Measurements from ENCODE around the gene PLS3. TPM values are rescaled to one million over a fixed set of nuclear protein-coding genes. Genes with fewer than 3 reads are reported as not detected.

Gene PLS3
- total and polyA plus RNA-seq, 5 experiments from 2014 or later, result not detected

DNA sequence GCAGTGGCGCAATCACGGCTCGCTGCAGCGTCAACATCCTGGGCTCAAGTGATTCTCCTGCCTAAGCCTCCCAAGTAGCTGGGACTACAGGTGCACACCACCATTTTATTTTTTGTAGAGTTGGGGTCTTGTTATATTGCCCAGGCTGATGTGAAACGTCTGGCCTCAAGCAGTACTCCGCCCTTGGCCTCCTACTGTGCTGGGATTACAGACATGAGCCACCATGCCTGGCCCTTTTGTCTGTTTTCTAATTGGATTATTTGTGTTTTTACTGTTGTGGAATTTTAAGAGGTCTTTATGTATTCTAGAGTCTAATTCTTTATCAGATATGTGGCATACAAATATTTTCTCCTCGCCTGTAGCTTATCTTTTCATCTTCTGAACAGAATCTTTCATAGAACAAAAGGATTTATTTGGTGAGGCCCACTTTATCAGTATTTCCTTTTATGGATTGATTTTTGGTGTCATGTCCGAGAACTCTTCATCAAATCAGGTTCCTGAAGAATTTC, 18.9 kb downstream of the PLS3 start:
- Mint-ChIP-seq H3K4me1 (no peaks in the 10 kb centered on the region), H3K9me3 (no peaks in the 10 kb centered on the region), H3K4me3 (no peak overlapping the region), H3K27me3 (no peaks in the 10 kb centered on the region), H3K27ac (no peak overlapping the region), H3K36me3 (no peaks in the 10 kb centered on the region)
- DNase-seq (no peak), ATAC-seq (no peak)
- POLR2A ChIA-PET, result no interaction called here

DNA sequence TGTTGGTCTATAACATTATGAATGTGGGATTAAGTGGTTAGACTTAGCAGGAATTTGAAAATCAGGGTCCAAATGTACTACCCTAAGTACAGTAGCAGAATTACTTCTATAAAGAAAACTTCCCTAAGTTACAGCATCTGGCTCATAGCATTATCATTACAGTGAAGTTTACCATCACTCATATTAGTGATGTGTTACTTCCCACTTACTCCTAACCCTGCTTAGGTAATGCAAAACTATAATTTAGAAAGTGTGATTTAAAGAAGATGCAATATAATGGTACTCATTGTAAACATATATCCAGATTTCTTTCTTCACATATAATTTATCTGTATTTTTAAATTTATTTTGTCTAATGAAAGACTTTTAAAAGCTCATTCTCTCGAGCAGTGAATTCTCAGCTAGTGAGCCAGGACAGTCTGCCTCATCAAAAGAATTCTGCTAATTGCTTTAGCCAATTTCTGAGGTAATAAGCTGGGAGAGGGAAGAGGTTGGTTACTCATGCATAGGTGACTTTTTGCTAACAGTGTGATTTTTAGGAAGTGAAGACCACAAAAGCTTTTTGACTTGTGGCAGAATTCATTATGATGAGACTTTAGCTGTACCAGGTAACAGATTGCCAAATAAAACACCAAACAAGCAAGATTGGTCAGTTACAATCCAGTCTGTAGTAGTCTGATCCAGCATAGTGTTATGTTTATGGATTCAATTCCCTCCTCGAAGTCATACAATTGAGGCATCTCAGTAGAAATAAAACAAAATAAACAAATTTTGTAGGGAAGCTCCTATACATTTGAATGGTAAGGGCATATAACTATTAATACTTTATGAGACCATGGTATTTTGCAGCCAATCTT, 21.0 kb downstream of the PLS3 start:
- Mint-ChIP-seq H3K27ac (no peak overlapping the region), H3K36me3 (no peaks in the 10 kb centered on the region)

DNA sequence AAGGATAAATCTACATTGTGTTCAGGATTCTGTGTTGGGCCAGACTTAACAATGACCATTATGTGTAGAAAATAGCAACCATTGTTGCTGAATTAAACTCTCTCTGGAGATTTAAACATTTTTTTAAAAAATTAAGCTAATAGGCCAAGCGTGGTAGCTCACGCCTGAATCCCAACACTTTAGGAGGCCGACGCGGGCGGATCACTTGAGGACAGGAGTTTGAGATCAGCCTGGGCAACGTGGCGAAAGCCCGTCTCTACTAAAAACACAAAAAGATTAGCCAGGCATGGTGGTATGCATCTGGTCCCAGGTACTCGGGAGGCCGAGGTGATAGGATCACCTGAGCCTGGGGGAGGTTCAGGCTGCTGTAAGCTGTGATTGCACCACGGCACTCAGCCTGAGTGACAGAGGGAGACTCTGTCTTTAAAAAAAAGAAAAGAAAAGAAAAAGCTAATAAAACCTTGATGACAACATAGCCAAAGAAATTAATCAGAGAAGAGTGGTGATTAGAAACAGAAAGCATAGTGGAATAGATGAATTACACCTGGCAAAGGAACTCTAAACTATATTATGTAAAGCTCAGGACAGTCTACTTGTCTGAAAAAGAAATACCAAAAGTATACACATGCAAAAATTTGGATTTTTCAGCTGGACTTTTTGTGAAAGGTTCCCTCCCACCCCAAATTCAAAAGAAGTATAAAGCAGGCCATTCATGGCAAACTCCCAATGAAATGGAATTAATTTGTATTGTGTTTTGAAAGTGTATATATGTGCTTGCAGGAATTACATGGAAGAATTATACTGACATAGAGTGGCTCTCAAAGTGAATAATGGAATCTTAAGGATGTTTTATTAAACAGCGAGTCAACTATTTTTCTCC, 21.9 kb downstream of the PLS3 start:
- Mint-ChIP-seq H3K4me3 (no peak overlapping the region), H3K27me3 (no peaks in the 10 kb centered on the region), H3K9me3 (no peaks in the 10 kb centered on the region), H3K36me3 (no peaks in the 10 kb centered on the region), H3K27ac (no peak overlapping the region), H3K4me1 (no peaks in the 10 kb centered on the region)
- no peak for DNase-seq
- no peak for ATAC-seq
- POLR2A ChIA-PET, result no interaction called here

More for the DNA sequence above, 21.0 kb downstream of the PLS3 start:
- Mint-ChIP-seq H3K4me1 (no peaks in the 10 kb centered on the region), H3K27me3 (no peaks in the 10 kb centered on the region), H3K9me3 (no peaks in the 10 kb centered on the region), H3K4me3 (no peak overlapping the region)
- DNase-seq (no peak), ATAC-seq (no peak)
- POLR2A ChIA-PET, result no interaction called here

DNA sequence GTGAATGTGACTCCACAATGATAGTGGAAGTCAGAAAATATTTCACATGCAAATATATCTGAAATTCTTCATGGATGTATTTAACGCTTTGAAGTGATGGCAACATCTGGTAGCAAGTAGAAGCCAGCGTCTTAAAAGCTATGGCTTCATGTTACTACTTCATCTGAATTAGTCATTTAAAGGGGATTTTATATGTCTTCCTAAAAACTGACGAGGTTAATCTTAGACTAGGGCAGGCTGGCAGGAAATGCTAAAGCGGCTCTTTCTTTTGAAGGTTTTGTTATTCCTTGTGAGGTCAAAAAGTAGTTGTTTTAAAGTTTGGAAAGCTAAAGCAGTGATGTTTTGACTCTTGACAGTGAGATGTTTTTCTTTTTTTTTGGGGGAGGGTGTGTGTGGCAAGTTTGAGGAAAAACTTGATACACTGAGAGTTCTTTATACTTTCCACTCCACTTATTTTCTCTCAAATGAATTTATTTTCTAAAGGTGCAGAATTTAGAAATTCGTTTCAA, 22.6 kb downstream of the PLS3 start:
- DNase-seq (no peak), ATAC-seq (no peak)
- no peaks in the 10 kb centered on the region for H3K9me3 Mint-ChIP-seq
- H3K36me3 Mint-ChIP-seq, result no peaks in the 10 kb centered on the region
- POLR2A ChIA-PET, result no interaction called here
- H3K27ac Mint-ChIP-seq, result no peak overlapping the region
- H3K4me3 Mint-ChIP-seq, result no peak overlapping the region
- H3K4me1 Mint-ChIP-seq, result no peaks in the 10 kb centered on the region
- no peaks in the 10 kb centered on the region for H3K27me3 Mint-ChIP-seq

DNA sequence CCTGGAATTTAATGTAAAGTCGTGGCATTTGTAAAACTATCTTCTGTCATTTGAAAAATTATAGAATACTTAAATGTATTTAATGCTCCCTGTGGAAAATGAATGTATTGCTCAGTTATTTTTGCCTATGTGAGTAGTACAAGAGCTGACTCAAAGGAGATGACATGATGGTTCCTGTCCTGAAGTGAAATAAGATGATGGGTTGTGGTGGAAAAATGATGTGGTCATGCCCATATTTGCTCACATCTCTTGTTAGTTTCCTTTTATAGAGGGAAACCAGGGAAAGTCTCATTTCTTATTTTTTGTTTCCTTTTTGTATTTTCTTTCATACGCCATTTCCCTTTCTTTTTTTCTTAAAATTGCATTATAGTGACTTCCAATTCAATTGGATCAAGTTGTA, 23.7 kb downstream of the PLS3 start:
- POLR2A ChIA-PET, result no interaction called here
- no peak for DNase-seq
- H3K9me3 Mint-ChIP-seq, result no peaks in the 10 kb centered on the region
- no peak for ATAC-seq
- no peak overlapping the region for H3K4me3 Mint-ChIP-seq
- no peak overlapping the region for H3K27ac Mint-ChIP-seq
- no peaks in the 10 kb centered on the region for H3K4me1 Mint-ChIP-seq
- no peaks in the 10 kb centered on the region for H3K36me3 Mint-ChIP-seq
- no peaks in the 10 kb centered on the region for H3K27me3 Mint-ChIP-seq

DNA sequence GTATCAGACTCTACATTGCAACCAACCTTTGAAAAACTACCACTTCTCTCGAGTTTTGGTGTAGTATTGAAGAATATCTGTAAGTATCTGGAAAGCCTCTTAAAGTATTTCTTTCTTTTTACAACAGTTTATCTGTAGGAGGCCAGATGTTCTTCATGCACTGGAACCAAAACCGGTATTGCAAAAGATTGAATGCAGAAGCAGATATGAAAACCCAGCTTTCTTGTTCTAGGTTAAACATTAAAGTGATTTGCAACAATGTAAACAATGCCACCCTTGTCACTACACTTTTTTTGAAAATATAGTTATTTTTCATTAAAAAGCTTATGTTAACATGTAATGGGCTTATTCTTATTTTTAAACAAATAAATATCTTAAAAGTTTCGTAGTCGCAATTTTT, 27.2 kb downstream of the PLS3 start:
- H3K9me3 Mint-ChIP-seq, result no peaks in the 10 kb centered on the region
- no peak overlapping the region for H3K4me3 Mint-ChIP-seq
- no peak overlapping the region for H3K27ac Mint-ChIP-seq
- H3K27me3 Mint-ChIP-seq, result no peaks in the 10 kb centered on the region
- POLR2A ChIA-PET, result no interaction called here
- ATAC-seq (no peak), DNase-seq (no peak)
- no peaks in the 10 kb centered on the region for H3K36me3 Mint-ChIP-seq
- no peaks in the 10 kb centered on the region for H3K4me1 Mint-ChIP-seq

DNA sequence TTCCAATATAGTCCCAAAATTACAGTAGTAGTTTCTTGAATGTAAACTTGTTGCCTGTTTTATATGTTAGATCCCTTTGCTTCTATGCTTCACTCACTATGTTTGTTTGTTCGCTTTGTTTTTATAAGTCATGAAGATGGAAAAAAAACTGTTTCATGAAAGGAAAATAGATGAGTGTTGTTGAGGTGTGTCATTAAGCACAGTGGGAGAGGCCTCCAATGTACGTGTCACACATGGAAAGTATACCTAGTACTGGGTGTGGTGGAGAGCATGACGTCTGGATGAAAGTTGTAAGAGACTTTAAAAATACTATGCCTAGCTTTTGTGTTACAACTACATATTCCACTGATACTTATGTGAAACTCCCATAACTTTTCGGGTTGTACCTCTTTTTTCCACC, 28.4 kb downstream of the PLS3 start:
- DNase-seq (no peak), ATAC-seq (no peak)
- POLR2A ChIA-PET, result no interaction called here
- no peaks in the 10 kb centered on the region for H3K9me3 Mint-ChIP-seq
- H3K27me3 Mint-ChIP-seq, result no peaks in the 10 kb centered on the region
- H3K36me3 Mint-ChIP-seq, result no peaks in the 10 kb centered on the region
- no peak overlapping the region for H3K4me3 Mint-ChIP-seq
- no peaks in the 10 kb centered on the region for H3K4me1 Mint-ChIP-seq
- H3K27ac Mint-ChIP-seq, result no peak overlapping the region

DNA sequence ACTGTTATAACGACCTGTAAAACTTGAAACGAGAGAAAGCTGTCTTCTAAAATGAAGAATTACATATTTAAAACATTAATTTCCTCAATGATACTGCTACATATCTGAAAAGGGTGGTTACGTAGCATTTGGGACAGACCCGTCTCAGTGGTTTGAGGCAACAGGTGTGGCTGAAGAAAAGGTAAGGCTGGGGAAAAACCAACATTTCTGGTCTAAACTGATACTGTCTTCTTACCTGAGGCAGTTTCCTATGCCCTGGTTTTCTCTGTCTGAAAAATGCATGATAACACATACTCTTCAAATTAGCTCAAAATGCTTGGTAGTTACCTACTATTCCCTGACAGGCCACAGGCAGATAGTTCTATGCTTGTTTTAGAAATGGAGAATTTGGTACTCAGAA, 30.4 kb downstream of the PLS3 start:
- no peak overlapping the region for H3K27ac Mint-ChIP-seq
- no peak overlapping the region for H3K4me3 Mint-ChIP-seq
- H3K4me1 Mint-ChIP-seq, result no peaks in the 10 kb centered on the region
- no peak for DNase-seq
- POLR2A ChIA-PET, result no interaction called here
- H3K9me3 Mint-ChIP-seq, result no peaks in the 10 kb centered on the region
- H3K36me3 Mint-ChIP-seq, result no peaks in the 10 kb centered on the region
- ATAC-seq, result no peak
- no peaks in the 10 kb centered on the region for H3K27me3 Mint-ChIP-seq

DNA sequence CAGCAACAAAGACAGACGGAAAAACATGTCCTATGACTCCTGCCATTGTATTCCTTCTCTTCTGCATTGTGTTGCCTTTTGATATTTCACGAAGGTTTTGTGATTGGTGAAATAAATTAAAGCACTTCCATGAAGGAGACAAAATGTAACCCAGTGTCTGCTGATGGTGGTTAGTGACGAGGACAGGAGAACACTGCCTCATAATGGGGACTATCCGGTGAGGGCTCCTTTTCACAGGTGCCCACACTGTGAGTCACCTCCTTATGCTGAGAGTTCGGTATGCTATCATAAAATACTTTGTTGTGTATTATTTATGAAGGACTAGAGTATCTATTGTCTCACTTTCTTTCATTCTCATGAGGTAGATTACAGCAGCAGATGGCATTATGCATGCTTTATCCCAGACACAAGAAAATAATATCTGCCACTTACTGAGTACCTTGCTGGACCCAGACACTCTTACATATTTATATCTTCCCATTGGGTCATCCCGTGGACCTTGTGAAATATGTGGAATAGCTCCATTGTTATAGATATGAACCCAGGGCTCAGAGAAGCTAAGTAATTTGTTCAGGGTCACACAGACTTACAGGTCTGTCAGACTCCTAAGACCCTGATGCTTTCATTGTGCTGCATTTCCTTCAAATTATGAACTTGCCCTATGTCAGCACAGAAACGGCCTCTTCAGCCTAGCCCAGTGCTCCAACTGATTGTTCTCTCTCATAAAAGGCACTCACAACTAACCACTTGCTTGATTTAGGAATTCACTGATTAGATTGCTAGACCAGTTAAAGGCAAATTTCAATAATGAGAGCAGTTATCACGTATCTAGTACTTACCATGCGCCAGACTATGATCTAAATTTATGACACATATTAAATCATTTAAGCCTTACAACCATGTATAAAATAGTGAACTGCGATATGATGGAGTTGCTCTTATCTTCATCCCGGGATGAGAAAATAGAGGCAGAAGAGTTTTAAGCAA, 31.2 kb downstream of the PLS3 start:
- no peaks in the 10 kb centered on the region for H3K36me3 Mint-ChIP-seq
- no peak overlapping the region for H3K4me3 Mint-ChIP-seq

DNA sequence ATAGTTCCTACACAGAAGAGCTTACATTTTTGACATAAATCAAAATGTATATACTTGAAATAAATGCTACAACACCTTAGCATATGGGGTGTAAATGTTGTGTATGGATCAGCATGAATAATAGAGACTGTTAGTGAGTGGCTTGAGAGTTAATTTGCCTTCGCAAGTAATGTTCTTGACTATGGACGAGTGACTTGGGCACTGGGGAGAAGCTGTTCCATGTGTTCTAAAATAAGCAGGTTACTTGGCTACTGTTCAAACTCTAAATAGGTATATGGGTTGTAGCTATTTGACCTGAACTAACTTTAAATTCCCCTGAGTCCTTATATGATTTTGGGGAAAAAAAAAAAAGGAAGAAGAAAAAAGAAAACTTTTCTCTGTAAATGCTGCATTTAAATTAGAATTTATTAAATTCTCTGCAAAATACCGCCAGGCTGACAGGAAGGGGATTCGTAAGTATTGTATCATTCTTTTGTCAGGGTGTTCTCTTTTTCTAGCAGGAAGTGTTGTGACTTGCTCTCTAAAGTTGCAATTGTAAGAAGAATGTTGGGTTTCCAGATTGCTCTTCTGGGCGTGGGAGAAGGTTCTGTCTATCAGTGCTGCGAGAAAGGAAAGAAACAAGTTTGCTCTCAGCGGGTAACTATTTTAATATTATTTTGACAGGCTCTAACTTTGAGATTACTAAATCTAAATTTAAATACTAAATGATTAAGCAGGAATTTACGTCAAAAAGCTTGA, 32.2 kb downstream of the PLS3 start:
- Mint-ChIP-seq H3K36me3 (no peaks in the 10 kb centered on the region), H3K4me3 (no peak overlapping the region), H3K27me3 (no peaks in the 10 kb centered on the region), H3K27ac (no peak overlapping the region), H3K4me1 (no peaks in the 10 kb centered on the region), H3K9me3 (no peaks in the 10 kb centered on the region)
- POLR2A ChIA-PET, result no interaction called here
- DNase-seq (no peak), ATAC-seq (no peak)

More for the DNA sequence above, 31.2 kb downstream of the PLS3 start:
- POLR2A ChIA-PET, result no interaction called here
- no peak for ATAC-seq
- Mint-ChIP-seq H3K27ac (no peak overlapping the region), H3K9me3 (no peaks in the 10 kb centered on the region), H3K4me1 (no peaks in the 10 kb centered on the region), H3K27me3 (no peaks in the 10 kb centered on the region)
- DNase-seq, result no peak

DNA sequence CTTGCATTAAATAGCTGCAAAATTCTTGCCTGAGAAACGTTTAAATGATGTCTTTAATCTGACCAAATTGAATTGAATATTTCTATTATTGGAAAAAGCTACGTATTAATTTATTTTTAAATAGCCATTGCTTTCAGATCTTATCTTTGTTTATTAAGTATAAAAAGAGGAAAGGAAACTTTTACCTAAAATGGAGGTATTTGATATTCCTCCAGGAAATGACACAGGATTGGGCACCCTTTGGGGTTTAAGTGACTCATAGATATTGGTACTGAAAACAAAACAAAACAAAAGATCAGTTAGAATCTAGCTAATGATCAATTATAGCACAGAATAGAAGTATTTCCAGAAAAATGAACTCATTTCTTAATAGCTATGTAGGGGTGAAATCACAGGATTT, 34.1 kb downstream of the PLS3 start:
- DNase-seq (no peak), ATAC-seq (no peak)
- Mint-ChIP-seq H3K4me3 (no peak overlapping the region), H3K36me3 (no peaks in the 10 kb centered on the region), H3K9me3 (no peaks in the 10 kb centered on the region), H3K4me1 (no peaks in the 10 kb centered on the region), H3K27me3 (no peaks in the 10 kb centered on the region), H3K27ac (no peak overlapping the region)
- POLR2A ChIA-PET, result no interaction called here

DNA sequence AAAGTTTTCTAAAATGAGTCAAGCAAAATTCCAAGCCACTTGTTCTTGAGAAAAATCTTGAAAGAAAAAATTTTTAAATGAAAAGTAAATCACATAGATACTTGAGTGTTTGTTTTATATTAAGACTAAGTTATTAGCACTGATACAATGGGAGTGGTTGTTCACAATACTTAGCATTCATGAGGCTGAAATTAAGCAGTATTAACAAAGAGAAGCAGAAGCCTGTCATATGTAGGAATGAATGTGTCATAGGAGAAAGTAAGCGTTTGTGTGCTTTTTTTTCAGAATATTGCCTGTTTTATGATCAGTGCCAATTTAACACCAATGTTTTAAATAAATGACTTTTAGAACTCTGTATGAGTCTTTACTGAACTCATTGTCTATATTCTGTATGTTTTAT, 37.6 kb downstream of the PLS3 start:
- DNase-seq, result no peak
- POLR2A ChIA-PET, result no interaction called here
- no peaks in the 10 kb centered on the region for H3K9me3 Mint-ChIP-seq
- ATAC-seq, result no peak
- H3K27ac Mint-ChIP-seq, result no peak overlapping the region
- H3K27me3 Mint-ChIP-seq, result peaks cover 0 to 7% (median 0%) of the 10 kb centered on the region in 5 donors
- no peak overlapping the region for H3K4me3 Mint-ChIP-seq
- H3K4me1 Mint-ChIP-seq, result peaks cover 0 to 2% (median 0%) of the 10 kb centered on the region in 4 donors
- H3K36me3 Mint-ChIP-seq, result no peaks in the 10 kb centered on the region

All from naive thymus-derived CD8-positive, alpha-beta T cell (primary cell).